Fibroblast of the aortic adventitia (primary cell): ENCODE data around the gene CCL27. TPM values are rescaled to one million over a fixed set of nuclear protein-coding genes. Genes with fewer than 3 reads are reported as not detected.

Experiments
- DNase-seq: peaks from one replicate; pipeline ENCODE4 v3.0.0-alpha.2; 2010; ENCODE audit warnings: low read depth
- H3K4me3 ChIP-seq: 2 replicates; pipeline ENCODE4 v1.5.1; 2011; ENCODE audit warnings: low read depth, mild to moderate bottlenecking, control low read depth, low read length, moderate library complexity
- CTCF ChIP-seq: IDR thresholded peaks from 2 replicates; pipeline ENCODE4 v1.5.1; 2011; ENCODE audit warnings: mild to moderate bottlenecking, low read length, control low read depth, inconsistent platforms; ENCODE audit not compliant: insufficient read depth
- total RNA-seq: library from RNA; depleted of rRNA; stranded (reverse); fragments of >200 nt; gene quantifications from 2 replicates; pipeline ENCODE4 v1.2.3, GENCODE V29; 2012; ENCODE audit warnings: low replicate concordance

Gene CCL27
- total RNA-seq, 1 donor = not detected

DNA sequence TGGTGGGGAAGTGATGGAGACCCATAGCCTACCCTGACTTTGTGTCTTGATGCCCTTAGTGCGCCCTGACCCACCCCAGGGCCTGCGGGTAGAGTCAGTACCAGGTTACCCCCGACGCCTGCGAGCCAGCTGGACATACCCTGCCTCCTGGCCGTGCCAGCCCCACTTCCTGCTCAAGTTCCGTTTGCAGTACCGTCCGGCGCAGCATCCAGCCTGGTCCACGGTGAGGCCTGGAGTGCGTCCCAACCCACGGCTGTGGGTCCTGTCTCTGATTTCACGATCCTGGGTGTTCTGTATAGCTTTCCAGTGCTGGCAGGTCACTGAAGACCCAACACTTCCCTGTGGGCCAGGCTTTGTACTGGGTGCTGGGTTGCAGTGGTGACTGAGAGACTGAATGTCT lies 4.0 kb downstream of the CCL27 start:
- H3K4me3 ChIP-seq = no peak overlapping the region
- DNase-seq = no peak
- no peak for TF ChIP-seq CTCF

DNA sequence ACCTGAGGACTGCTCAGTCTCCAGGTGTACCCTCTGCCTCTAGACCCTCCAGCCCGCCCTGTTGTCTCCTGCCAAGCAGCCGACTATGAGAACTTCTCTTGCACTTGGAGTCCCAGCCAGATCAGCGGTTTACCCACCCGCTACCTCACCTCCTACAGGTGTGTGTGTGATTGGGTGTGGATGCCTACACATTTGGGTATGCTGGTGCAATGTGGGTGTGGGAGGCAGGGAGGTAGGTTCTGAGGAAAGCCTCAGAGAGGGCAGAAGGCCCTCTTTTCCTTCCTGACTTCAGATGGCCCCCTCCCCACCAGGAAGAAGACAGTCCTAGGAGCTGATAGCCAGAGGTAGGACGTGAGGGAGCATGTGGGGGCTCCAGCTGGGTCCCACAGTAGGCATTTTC lies 5.5 kb downstream of the CCL27 start:
- DNase-seq = no peak
- no peak for TF ChIP-seq CTCF
- H3K4me3 ChIP-seq = no peak overlapping the region

DNA sequence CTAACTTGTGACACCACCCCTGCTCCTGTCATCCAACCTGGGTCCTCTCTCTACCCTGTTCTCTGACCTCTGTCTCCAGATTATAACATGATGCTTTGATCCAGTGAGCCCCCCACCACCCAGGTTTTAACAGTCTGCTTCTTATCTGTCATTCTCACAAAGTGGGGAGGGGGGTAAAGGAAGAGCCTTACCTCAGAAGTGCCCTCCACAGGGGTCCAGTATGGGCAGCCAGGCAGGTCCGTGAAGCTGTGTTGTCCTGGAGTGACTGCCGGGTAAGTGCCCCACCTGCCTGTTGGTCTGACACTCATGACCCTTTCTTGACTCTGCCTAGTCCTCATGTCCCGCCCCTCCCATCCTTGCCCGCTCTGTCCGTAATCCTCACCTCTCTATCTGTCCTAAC lies 7.1 kb downstream of the CCL27 start:
- no peak for TF ChIP-seq CTCF
- H3K4me3 ChIP-seq = no peak overlapping the region
- DNase-seq = no peak

DNA sequence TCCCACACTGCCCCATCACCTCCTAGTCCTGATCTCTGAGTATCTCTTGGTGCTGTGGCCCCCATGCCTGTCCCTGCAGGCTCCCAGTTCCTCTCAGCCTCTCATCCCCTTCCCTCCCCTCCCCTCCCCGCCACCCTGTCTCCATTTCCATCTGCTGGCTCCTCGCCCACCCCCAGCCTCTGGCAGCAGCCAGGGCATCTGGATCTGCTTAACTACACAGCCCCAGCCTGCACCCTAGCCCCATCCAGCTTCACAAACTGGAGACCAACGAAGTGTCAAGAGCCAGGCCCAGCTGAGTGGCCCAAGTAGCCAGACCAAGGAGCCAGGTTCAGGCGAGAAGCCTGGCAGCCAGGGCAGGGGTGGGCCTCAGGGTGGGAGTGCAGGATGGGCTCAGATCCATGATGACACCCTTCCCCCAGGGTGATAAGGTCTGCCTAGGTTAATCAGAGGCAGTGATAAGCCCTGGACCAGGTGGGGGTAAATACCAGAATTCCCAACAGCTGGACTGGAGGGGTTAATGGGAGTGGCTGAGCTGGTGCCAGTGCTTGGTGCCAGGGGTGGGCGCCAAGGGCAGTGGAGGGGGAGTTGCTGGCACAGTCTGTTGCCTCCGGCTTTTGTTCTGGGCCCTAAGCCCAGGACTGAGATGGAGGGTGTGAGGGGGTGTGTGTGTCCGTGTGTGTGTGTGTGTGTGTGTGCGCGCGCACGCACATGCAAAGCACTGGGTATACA lies 8.0 kb downstream of the CCL27 start:
- peak overlapping the region; percentile 3 for H3K4me3 ChIP-seq
- no peak for TF ChIP-seq CTCF
- DNase-seq = peak; percentile 93

- TF ChIP-seq CTCF = no peak
- DNase-seq = peak; percentile 47
- H3K4me3 ChIP-seq = peak overlapping the region; percentile 31
These were observed 9.0 kb downstream of the CCL27 start for GRCh38 chr9:34653151-34654072.

- H3K4me3 ChIP-seq = peak overlapping the region; percentile 63
- TF ChIP-seq CTCF = no peak
- DNase-seq = peak; percentile 21
These were observed 9.9 kb downstream of the CCL27 start for GRCh38 chr9:34652602-34653000.
